ENCODE results near the gene HSPA4L. TPM values are rescaled to one million over a fixed set of nuclear protein-coding genes. Genes with fewer than 3 reads are reported as not detected.

The HSPA4L gene
- total RNA-seq, 8 experiments from 2014 or later: 15.7 to 41.1 (median 27.8) TPM

DNA sequence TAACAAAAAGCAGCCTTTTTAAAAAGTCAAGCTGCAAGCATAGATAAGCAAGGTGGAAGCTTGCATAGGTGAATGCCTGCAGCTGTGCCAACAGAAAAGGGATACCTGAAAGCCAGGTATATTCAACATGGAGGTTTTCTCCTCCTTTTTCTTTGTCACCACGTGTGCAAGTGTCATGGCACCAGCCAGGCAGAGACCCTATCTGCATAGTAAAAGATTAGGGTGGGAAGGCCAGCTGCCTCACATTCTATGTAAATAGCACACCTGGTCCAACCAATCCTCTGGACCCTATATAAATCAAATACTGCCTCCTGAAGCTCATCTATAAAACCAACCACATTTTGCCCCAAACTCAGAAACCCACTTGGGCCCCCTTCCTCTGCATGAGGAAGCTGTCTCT lies 70.5 kb downstream of the HSPA4L start:
- ATAC-seq (replicated peaks in 6 of 8): no peak
- H3K4me3 ChIP-seq: no peak overlapping the region
- no peaks in the 10 kb centered on the region for H3K4me1 ChIP-seq (replicated peaks in 1 of 2)
- H3K27ac ChIP-seq: no peak overlapping the region
- in situ Hi-C loops (cut with MboI; ENCODE audit: low pct_unique_long_range_greater_than_20kb in 2 of 9, low sequenced_read_pairs in 9 of 9, unreplicated experiment in 9 of 9): no loop called here
- 0 to 14% (median 0%) methylated on average over 1 of the region's 1 CpG; no CpG with 5 or more reads in 5 of the 10 experiments for WGBS, 10 experiments

DNA sequence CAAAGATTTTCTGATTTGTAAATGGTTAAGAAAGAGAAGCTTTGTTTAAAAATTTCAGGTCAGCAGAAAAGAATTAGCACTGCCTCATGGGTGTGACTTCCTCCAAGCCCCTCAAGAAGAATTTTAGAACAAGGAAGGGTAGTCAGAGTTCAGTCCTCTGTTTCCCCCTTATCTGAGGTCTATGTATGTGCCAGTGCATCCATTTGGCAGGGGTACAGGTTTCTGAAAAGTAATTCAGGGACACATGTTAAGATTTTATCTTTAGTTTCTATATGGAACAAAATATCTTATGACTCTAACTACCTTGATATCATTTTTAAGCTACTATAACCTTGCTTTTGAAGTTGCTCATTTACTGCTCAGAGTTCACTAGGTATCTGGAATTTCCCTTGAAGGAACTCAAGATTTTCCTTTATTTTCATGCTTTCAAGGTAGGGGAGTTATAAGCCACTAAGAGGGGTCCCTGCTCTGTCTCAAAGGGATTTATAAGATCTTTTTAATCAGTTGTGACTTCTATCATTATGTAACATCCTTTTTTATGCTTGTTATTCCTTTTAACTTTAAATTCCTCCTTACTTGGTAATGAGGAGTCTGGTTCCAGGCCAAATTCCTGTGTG lies 74.2 kb downstream of the HSPA4L start:
- ATAC-seq (replicated peaks in 6 of 8): no peak
- H3K4me3 ChIP-seq: no peak overlapping the region
- in situ Hi-C loops (cut with MboI; ENCODE audit: low pct_unique_long_range_greater_than_20kb in 2 of 9, low sequenced_read_pairs in 9 of 9, unreplicated experiment in 9 of 9): no loop called here
- H3K27ac ChIP-seq: no peak overlapping the region
- no peaks in the 10 kb centered on the region for H3K4me1 ChIP-seq (replicated peaks in 1 of 2)

DNA sequence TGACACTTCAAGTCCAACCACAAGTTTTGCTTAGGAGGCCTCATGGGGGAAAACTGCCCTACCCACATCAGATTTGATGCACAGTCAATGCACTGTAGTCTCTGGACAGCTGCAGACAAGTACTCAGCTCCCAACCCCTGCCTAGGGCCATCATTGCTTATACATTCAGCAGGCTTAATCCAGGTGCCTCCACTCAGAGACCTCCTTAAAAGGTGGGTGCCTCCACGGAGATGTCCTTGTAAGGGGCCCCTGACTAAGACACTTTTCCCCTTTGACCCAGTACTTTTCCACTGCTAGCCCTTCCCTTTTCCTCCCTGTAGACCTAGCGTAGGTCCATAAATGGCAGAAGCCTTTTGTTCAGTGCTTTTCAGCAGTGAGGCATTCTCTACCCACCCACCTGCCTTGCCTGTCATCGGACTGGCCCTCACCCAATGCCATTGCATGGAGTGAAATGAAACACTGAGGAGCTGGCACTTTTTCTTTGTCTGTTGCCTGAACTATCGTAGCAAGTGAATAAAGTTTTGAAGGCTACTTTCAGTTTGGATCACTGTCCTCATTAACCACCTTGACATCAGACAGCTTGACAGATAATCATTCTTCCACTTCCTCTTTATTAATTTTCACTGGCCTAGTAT lies 74.8 kb downstream of the HSPA4L start:
- H3K4me3 ChIP-seq: no peak overlapping the region
- H3K27ac ChIP-seq: no peak overlapping the region
- ATAC-seq (replicated peaks in 6 of 8): peak in 4 of 8 experiments; percentile 26 to 99 (median 87)
- 59 to 100% (median 80%) methylated on average over 1 to 4 of the region's 4 CpGs; no CpG with 5 or more reads in 1 of the 10 experiments for WGBS, 10 experiments
- in situ Hi-C loops (cut with MboI; ENCODE audit: low pct_unique_long_range_greater_than_20kb in 2 of 9, low sequenced_read_pairs in 9 of 9, unreplicated experiment in 9 of 9): no loop called here
- no peaks in the 10 kb centered on the region for H3K4me1 ChIP-seq (replicated peaks in 1 of 2)

DNA sequence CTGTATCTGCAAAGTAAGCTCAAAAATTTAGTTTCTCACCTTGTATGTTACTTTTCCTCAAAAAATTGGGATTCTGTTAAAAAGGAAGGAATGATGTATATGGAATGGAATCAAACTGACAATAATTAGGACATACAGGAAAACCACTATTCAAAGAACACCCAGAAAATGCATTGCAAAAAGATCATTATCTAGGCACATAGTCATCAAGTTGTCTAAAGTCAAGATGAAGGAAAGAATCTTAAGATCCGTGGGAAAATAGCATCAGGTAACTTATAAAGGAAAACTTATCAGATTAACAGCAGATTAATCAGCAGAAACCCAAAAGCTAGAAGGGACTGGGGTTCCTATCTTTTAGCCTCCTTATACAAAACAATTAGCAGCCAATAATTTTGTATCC lies 75.5 kb downstream of the HSPA4L start:
- ATAC-seq (replicated peaks in 6 of 8): no peak
- in situ Hi-C loops (cut with MboI; ENCODE audit: low pct_unique_long_range_greater_than_20kb in 2 of 9, low sequenced_read_pairs in 9 of 9, unreplicated experiment in 9 of 9): no loop called here
- WGBS, 10 experiments: 40 to 100% (median 93%) methylated on average over 1 of the region's 1 CpG; no CpG with 5 or more reads in 1 of the 10 experiments
- H3K4me1 ChIP-seq (replicated peaks in 1 of 2): no peaks in the 10 kb centered on the region
- H3K4me3 ChIP-seq: no peak overlapping the region
- H3K27ac ChIP-seq: no peak overlapping the region

DNA sequence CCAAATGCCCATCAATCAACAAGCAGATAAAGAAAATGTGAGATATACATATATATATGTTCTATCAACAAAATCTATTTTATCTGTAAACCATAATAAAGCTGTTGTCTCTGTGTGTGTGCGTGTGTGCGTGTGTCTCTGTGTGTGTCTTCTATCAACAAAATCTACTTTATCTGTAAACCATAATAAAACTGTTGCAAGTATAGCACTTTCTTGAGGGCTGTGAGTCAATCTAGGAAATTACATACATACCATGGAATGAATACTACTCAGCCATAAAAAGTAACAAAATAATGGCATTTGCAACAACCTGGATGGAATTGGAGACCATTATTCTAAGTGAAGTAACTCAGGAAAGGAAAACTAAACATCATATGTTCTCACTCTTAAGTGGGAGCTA lies 86.1 kb downstream of the HSPA4L start:
- H3K4me3 ChIP-seq: no peak overlapping the region
- WGBS, 10 experiments: 95 to 100% (median 100%) methylated on average over 1 to 2 of the region's 2 CpGs; no CpG with 5 or more reads in 2 of the 10 experiments
- no peak for ATAC-seq (replicated peaks in 6 of 8)
- H3K4me1 ChIP-seq (replicated peaks in 1 of 2): no peaks in the 10 kb centered on the region
- in situ Hi-C loops (cut with MboI; ENCODE audit: low pct_unique_long_range_greater_than_20kb in 2 of 9, low sequenced_read_pairs in 9 of 9, unreplicated experiment in 9 of 9): no loop called here
- no peak overlapping the region for H3K27ac ChIP-seq

DNA sequence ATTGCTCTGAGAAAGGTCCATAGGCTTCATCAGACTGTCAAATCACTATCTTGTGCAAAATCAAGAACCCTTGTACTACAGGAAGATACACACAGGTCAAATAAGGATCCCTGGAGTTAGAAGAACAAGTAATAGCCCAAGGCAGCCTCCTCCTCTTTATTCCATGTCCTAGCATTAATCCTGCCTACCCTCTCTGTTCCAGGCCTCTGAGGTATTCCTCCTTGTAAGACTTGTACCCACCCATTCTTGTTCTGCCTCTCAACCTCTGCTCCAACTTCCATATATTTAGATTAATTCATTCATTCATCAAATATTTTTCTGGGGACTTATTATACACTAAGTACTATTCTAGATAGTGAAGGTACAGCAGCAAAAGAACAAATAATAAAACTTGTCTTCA lies 88.2 kb downstream of the HSPA4L start:
- H3K4me1 ChIP-seq (replicated peaks in 1 of 2): no peaks in the 10 kb centered on the region
- no peak overlapping the region for H3K27ac ChIP-seq
- ATAC-seq (replicated peaks in 6 of 8): peak in 3 of 8 experiments; percentile 61 to 79 (median 67)
- in situ Hi-C loops (cut with MboI; ENCODE audit: low pct_unique_long_range_greater_than_20kb in 2 of 9, low sequenced_read_pairs in 9 of 9, unreplicated experiment in 9 of 9): no loop called here
- H3K4me3 ChIP-seq: no peak overlapping the region

DNA sequence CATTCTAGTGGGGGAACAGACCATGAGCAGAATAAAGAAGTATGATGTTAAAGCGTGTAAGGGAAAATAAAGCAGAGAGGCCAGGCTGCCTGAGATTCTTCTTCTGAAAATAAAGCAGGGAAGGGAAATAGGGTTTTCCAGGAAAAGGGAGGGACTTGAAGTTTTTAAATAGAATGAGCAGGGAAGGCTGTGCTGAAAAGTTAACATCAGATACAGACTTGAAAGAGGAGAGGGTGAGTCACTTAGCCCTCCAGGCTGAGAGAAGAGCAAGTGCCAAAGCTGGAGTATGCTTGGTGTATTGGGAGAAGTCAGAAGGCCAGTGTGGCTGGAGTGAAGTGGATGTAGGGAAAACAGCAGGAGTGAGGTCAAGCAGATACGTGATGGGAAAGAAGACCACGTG lies 88.6 kb downstream of the HSPA4L start:
- WGBS, 10 experiments: 21 to 100% (median 75%) methylated on average over 1 to 3 of the region's 3 CpGs; no CpG with 5 or more reads in 2 of the 10 experiments
- H3K4me3 ChIP-seq: no peak overlapping the region
- in situ Hi-C loops (cut with MboI; ENCODE audit: low pct_unique_long_range_greater_than_20kb in 2 of 9, low sequenced_read_pairs in 9 of 9, unreplicated experiment in 9 of 9): no loop called here
- no peak overlapping the region for H3K27ac ChIP-seq
- no peaks in the 10 kb centered on the region for H3K4me1 ChIP-seq (replicated peaks in 1 of 2)
- ATAC-seq (replicated peaks in 6 of 8): peak in 7 of 8 experiments; percentile 24 to 99 (median 50)

DNA sequence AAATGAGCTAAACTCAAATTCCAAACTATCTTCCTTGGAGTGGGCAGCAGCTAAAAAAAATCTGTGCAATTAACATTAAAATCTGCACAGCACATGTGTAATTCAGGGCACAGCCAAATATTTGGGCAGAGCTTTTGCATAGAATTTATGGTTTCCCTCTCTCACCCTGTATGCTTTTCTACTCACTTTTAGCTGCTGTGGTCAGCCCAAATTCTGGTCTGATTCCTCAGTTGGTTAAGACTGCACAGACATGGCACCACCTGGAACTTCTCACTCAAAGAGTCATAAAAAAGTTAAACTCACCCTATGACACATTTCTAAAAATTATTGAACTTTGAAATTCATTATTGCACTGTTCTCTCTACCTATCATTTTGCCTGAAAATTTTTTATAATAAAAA lies 93.7 kb downstream of the HSPA4L start:
- Histone ChIP-seq H3K27ac (no peak overlapping the region), H3K4me1 (replicated peaks in 1 of 2) (peaks cover 0 to 3% of the 10 kb centered on the region in 2 donors), H3K4me3 (no peak overlapping the region)
- in situ Hi-C loops (cut with MboI; ENCODE audit: low pct_unique_long_range_greater_than_20kb in 2 of 9, low sequenced_read_pairs in 9 of 9, unreplicated experiment in 9 of 9): no loop called here
- ATAC-seq (replicated peaks in 6 of 8): peak in 1 of 8 experiments; percentile 18

DNA sequence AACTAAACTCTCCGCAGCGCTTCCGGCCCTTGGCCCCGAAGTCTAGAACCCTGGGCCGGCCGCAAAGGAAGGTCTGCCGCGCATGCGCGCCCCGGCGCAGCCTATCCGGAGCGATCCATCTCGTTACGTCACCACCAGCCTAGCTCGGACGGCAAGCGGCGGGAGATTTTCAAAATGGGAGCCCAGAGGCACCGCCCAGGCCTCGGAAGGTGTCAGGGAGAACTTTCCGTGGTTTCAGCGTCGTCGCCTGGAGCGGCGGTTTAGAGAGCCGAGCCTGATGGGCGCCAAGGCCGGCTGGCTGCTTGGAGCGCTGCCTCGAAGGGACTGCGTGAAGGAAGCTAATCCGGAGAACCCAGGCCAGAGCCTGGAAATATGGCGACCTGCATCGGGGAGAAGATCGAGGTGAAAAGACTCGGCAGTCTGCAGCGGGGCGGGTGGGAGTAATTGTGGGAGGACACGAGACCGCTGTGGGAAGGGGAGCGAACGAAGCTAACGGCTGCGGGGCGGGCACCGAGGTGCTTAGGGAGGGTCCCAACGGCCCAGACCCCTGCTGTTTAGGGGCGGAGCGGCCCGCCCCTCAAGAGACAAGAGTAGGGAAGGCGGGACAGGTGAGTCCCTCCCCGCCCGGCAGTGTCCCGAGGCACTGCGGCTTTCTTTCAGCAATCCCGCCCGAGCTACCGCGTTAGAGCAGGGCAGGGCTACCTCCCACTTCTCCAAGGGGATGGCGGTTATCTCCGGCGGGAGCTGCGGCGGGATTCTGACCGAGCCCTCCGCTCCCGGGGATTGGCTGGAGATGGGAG lies 98.8 kb downstream of the HSPA4L start, which contains the start of gene PLK4:
PLK4 (plus strand) TSS at position 131 of the 800 bp plus-strand sequence; CDS start at position 373, 242 bp downstream.
- H3K4me3 ChIP-seq: peak within 1 kb of the TSS; percentile 75 to 99 (median 84)
- in situ Hi-C loops (cut with MboI; ENCODE audit: low pct_unique_long_range_greater_than_20kb in 2 of 9, low sequenced_read_pairs in 9 of 9, unreplicated experiment in 9 of 9): no loop called here
- peak within 1 kb of the TSS in 1 of 2 donors; percentile 56 for H3K27ac ChIP-seq
- peaks cover 0 to 3% of the 10 kb centered on the region in 2 donors for H3K4me1 ChIP-seq (replicated peaks in 1 of 2)
- ATAC-seq (replicated peaks in 6 of 8): peak; percentile 86 to 98 (median 96)
- WGBS, 10 experiments: 0% methylated on average over 1 to 16 of the region's 70 CpGs; no CpG with 5 or more reads in 2 of the 10 experiments

DNA sequence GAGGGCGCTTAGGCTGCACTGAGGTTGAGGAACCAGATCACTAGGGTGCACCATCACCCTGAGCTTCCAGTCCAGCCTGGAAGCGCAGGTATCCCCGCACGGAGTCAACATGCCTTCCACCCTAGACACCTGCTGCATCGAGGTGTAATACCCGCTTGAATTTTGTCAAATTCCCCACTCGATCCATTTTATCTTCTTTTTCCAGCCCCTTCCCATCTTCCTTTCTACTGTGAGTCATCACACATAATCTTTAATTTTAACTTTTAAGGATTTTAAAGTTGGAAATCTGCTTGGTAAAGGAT lies 99.4 kb downstream of the HSPA4L start:
- H3K4me1 ChIP-seq (replicated peaks in 1 of 2): peaks cover 0 to 3% of the 10 kb centered on the region in 2 donors
- peak overlapping the region; percentile 75 to 99 (median 84) for H3K4me3 ChIP-seq
- 0 to 10% (median 0%) methylated on average over 3 to 6 of the region's 7 CpGs; no CpG with 5 or more reads in 3 of the 10 experiments for WGBS, 10 experiments
- no peak overlapping the region for H3K27ac ChIP-seq
- ATAC-seq (replicated peaks in 6 of 8): no peak
- in situ Hi-C loops (cut with MboI; ENCODE audit: low pct_unique_long_range_greater_than_20kb in 2 of 9, low sequenced_read_pairs in 9 of 9, unreplicated experiment in 9 of 9): no loop called here

DNA sequence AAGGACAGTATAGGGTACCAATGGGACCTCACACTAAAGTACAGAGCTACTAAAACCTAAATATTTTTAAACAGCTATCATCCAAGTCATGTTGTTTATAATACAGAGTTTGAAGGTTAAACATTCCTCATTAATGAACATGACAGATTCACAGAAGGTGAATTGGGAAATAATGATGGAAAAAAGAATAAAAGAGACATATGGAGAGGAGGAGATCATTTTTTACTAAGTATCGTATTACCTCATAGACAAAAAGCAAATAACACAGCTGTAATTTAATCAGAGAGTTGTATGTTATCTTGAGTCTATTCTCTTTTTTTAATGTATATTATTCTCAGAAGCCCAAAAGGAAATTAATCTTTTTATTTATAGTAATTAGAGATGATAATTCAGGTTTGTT lies 106.4 kb downstream of the HSPA4L start:
- 50 to 100% (median 86%) methylated on average over 1 of the region's 1 CpG; no CpG with 5 or more reads in 1 of the 10 experiments for WGBS, 10 experiments
- H3K4me3 ChIP-seq: no peak overlapping the region
- in situ Hi-C loops (cut with MboI; ENCODE audit: low pct_unique_long_range_greater_than_20kb in 2 of 9, low sequenced_read_pairs in 9 of 9, unreplicated experiment in 9 of 9): no loop called here
- ATAC-seq (replicated peaks in 6 of 8): no peak
- H3K4me1 ChIP-seq (replicated peaks in 1 of 2): no peaks in the 10 kb centered on the region
- H3K27ac ChIP-seq: no peak overlapping the region

DNA sequence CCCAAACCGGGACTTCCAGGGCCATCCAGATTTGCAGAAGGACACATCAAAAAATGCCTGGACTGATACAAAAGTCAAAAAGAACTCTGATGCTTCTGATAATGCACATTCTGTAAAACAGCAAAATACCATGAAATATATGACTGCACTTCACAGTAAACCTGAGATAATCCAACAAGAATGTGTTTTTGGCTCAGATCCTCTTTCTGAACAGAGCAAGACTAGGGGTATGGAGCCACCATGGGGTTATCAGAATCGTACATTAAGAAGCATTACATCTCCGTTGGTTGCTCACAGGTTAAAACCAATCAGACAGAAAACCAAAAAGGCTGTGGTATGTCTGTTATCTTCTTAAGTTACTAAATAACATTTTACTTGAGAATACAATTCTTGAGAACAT lies 107.8 kb downstream of the HSPA4L start:
- in situ Hi-C loops (cut with MboI; ENCODE audit: low pct_unique_long_range_greater_than_20kb in 2 of 9, low sequenced_read_pairs in 9 of 9, unreplicated experiment in 9 of 9): no loop called here

More for the DNA sequence above, 107.8 kb downstream of the HSPA4L start:
- H3K27ac ChIP-seq: no peak overlapping the region
- no peaks in the 10 kb centered on the region for H3K4me1 ChIP-seq (replicated peaks in 1 of 2)
- WGBS, 10 experiments: 43 to 100% (median 88%) methylated on average over 1 to 3 of the region's 3 CpGs; no CpG with 5 or more reads in 2 of the 10 experiments
- ATAC-seq (replicated peaks in 6 of 8): no peak
- no peak overlapping the region for H3K4me3 ChIP-seq
